Activated effector memory CD4-positive, alpha-beta T cell treated with Interleukin-2 at 50 U/mL for 16 hours (primary cell): ENCODE results near the gene MSRB1.
A peak's percentile ranks its signal among the peaks of the same experiment; 100 is the strongest.
"Not testable (repeated sequence)": the region's sequence is repeated elsewhere in the genome, so short reads cannot be mapped to it uniquely, and the experiment has no call there.

Experiments used
- DNase-seq: peaks from one replicate; pipeline ENCODE4 v3.0.0-alpha.2; 2020

Gene MSRB1

DNA sequence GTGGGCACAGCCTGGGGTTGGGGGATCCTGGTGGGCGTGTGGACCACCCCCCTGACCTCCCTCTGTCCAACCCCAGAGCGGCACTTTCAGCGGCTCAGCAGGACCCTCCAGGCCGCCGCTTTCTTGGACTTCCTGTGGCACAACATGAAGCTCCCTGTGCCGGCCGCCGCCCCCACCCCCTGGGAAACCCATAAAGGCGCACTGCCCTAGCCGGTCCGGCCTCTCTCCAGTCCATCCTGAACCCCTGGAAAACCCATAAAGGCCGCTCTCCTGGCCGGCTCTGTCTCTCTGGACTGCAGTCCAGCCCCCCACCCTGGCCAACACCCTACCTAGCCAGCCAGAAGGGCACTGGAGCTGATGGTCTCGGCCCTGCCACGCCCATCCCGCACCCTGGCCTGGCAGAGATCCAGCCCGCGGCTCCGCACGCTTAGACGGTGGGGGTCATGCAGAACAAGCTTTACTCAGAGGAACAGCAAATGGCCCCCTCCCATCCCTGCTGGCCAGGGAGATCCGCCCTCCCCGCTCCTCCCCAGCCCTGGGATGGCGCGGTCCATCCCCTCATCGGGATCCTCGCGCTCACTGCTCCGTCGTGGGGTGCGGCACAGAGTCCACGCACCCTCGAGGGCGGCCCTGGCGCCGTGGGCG, 35.6 kb upstream of the MSRB1 start:
- DNase-seq, result no peak

DNA sequence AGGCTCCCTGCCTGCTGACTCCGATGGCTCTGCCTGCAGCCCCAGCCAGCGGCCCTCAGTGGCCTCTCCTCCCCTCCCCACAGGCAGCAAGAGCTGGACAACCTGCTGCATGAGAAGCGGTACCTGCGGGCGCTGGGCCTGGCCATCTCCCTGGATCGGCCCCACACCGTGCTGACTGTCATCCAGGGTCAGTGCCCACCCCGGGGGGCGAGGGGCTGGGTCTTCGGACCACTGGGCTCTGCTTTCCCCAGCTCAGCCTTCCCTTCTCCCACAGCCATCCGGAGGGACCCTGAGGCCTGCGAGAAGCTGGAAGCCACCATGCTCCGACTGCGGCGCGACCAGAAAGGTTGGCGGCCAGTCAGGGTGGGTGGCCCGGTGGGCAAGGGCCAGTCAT, 34.9 kb upstream of the MSRB1 start:
- no peak for DNase-seq

DNA sequence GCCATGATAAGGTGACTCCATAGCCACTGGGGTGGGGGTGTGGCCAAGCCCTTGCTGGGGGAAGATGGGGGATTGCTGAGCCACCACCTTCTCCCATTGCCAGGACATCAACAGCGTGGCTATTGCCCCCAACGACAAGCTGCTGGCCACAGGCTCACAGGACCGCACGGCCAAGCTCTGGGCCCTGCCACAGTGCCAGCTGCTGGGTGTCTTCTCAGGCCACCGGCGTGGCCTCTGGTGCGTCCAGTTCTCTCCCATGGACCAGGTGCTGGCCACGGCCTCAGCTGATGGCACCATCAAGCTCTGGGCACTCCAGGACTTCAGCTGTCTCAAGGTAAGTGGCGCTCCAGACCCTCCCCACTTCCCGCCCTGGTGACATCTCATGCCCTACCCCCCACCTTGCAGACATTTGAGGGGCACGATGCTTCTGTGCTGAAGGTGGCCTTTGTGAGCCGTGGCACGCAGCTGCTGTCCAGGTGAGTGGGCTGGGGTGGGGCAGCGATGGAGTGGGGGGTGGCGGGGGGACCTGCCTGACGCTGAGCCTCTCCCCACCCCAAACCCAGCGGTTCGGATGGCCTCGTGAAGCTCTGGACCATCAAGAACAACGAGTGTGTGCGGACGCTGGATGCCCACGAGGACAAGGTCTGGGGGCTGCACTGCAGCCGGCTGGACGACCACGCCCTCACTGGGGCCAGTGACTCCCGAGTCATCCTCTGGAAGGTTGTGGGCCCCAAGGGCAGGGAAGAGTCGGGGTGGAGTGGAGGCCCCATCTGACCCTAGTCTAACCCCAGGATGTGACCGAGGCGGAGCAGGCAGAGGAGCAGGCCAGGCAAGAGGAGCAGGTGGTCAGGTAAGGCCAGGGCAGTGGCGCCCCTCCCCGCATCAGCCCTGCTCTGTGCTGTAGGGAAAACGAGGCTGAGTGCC, 34.2 kb upstream of the MSRB1 start:
- DNase-seq, result no peak

DNA sequence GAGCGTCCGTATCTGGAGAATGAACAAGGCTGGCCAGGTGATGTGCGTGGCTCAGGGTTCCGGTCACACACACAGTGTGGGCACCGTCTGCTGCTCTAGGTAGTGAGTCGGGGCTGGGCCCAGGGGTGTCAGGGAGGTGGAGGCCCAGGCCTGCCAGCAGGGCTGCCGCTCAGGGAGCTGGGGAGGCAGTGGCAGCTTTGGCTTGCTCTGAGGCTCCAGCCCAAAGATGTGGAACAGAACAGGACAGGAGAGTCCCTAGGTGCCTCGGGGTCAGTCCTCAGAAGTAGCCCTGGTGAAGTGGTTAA, 33.2 kb upstream of the MSRB1 start:
- DNase-seq, result no peak

DNA sequence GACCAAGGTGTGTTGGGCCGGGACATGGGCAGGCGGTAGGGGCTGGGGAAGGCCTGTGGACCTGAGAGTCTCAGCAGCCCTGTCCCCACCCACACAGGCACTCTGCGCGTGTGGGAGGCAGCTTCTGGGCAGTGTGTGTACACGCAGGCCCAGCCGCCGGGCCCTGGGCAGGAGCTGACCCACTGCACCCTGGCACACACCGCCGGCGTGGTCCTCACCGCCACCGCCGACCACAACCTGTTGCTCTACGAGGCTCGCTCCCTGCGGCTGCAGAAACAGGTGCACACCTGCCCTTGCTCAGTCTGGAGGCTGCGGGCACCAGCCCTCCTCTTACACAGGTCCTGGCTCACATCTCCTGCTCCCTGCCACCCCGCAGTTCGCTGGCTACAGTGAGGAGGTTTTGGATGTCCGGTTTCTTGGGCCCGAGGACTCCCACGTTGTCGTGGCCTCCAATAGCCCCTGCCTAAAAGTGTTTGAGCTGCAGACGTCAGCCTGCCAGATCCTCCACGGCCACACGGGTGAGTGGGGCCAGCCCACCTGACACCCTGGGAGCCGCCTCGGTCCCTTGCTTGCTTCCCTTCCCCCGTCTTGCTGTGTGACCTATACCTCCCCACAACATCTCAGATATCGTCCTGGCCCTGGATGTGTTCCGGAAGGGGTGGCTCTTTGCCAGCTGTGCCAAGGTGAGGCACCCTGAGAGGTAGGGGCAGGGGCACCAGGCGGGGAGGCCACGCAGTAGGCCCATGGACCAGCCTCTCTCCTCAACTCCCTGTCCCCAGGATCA, 32.6 kb upstream of the MSRB1 start:
- no peak for DNase-seq

DNA sequence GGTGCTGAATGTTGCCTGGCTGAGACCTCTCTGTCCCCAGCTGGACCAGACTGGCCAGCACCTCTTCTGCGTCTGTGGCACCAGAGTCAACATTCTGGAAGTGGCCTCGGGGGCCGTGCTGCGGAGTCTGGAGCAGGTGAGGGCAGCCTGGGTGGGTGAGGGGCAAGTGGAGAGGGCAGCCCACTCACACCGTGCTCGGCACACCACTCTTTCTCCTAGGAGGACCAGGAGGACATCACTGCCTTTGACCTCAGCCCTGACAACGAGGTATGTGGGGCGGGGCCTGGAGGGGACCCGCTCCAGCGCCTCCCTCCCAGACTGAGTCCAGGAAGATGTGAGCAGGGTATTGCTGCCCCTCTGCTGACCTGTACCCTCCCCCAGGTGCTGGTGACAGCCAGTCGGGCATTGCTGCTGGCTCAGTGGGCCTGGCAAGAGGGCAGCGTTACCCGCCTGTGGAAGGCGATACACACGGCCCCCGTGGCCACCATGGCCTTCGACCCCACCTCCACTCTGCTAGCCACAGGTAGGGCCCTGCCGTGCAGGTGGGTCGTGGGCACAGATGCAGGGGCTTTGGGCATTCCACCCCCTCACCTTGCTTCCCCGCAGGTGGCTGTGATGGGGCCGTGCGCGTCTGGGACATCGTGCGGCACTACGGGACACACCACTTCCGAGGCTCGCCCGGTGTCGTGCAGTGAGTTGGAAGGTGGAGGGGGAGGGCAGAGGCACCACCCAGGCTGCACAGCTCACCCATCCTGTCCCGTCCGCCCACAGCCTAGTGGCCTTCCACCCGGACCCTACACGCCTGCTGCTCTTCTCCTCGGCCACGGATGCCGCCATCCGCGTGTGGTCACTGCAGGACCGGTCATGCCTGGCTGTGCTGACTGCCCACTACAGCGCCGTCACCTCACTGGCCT, 31.4 kb upstream of the MSRB1 start:
- no peak for DNase-seq

DNA sequence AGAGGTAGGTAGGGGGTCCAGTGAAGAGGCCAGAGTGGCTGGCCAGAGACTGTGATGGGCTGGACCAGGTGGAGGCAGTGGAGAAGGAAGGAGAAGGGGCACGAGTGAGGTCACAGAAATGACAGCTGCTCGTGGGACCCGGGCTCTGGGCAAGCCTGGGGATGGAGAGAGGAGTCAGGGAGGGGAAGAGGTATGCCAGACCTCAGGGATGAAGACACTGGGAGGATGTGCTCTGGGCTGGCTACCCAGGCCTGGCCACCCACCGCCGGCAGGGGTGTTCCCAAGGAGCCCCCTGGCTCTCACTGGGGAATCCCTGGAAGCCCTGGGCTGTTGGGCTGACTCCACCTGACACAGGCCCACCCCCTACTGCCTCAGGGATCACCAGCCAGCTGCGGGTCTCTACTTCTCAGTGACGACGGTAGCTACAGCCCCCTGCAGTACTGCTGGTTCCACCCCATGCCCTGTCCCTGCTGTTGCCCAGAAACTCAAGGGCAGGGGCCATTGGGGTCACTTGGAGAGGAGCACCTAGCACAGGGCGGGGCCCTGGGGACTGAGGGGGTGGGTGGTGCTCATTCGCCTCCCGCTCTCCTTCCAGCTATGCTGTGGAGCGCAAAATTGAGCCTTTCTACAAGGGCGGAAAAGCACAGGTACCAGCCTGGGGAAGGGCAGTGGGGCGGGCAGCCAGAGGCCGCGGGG, 30.6 kb upstream of the MSRB1 start:
- DNase-seq, result no peak

DNA sequence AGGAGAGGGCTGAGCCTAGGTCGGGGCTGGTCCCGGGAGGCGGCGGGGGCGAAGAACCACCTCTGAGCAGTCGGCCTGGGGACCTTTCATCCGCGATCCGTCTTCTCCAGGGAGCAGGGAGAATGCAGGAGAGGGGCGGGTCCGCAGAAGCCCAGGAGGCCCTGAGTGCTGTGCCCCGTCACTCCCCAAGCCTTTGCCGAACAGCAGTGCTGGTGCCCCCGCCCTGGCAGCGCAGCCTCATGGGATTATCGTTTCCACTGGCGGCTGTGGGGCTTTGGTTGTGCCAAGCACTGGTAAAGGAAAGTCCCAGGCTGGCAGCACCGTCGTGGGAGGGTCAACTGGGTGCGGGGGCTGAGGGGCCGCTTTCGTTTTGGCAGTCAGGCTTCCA, 29.5 kb upstream of the MSRB1 start:
- no peak for DNase-seq

DNA sequence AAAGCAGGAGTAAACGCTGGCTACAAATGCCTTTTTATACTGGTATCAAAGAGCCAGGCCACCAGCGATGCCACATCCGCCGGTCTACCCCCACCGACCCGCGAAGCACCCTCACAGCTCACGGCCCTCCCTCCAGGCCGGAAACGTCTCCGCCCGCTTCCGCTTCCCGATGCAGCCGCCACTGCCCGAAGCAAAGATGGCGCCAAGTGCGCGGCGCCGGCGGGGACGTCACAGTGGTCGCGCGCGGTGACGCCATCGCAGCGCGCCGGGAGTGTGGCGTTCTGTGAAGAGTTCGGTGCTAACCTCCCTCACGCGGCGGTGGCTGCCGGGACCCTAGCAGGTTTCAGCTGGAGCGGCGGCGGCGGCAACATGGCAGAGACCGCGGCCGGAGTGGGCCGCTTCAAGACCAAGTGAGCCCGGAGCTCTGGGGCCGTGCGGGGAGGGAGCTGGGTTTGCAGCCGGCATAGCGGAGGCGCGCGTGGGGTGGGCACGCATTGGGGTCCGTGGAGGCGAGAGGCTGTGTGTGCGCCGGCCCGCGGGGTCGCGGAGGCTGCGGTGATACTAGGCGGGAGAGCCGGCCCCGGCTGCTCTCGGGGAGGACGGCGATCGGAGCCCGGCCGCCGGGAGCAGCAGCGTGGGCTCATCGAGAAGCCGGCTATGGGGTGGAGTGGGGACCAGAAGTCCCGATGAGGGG, 28.9 kb upstream of the MSRB1 start, which contains the start of gene TBL3:
TSS of gene TBL3 (plus strand) at position 258 of the 694 bp plus-strand sequence. CDS start at position 370, 112 bp downstream.
- peak; percentile 97 for DNase-seq

DNA sequence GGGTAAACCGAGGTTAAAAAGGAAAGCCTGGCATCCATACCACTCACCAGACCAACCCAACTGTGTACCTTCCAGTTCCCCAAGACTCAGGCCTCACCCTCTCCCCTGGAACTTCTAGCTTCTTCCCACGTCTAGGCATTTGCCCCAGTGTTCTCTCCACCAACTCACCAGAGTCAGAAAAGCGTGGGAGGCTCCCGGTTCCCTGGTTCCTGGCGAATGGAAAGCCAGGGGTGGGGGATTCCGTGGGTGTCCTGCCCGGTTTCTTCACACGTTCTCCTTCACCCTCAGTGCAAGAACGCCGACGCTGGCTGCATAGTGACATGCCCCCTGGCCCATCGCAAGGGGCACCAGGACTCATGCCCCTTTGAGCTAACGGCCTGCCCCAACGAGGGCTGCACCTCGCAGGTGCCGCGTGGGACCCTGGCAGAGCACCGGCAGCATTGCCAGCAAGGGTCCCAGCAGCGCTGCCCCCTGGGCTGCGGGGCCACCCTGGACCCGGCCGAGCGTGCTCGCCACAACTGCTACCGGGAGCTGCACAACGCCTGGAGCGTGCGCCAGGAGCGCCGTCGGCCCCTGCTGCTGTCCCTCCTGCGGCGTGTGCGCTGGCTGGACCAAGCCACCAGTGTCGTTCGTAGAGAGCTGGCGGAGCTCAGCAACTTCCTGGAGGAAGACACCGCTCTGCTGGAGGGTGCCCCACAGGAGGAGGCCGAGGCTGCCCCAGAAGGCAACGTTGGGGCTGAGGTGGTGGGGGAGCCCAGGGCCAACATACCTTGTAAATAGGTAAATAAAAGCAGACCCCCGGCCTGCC, 25.4 kb upstream of the MSRB1 start:
- DNase-seq, result no peak

DNA sequence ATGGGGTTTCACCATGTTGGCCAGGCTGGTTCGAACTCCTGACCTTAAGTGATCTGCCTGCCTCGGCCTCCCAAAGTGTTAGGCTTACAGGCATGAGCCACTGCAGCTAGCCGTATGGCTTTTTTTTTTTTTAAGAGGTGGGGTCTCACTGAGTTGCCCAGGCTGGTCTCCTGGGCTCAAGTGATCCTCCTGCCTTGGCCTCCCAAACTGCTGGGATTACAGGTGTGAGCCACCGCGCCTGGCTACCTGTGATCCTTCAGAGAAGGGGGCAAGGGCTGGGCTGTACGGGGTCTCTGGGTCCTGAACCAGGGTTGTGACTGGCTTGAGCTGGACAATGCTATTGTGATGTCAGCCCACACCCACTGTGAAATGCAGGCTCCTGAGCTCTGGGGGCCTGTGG, 23.5 kb upstream of the MSRB1 start, which contains the start of gene RNF151:
TSS of gene RNF151 (plus strand) at position 397 of the 400 bp plus-strand sequence. CDS start 26 bp downstream, outside the sequence.
- no peak for DNase-seq

DNA sequence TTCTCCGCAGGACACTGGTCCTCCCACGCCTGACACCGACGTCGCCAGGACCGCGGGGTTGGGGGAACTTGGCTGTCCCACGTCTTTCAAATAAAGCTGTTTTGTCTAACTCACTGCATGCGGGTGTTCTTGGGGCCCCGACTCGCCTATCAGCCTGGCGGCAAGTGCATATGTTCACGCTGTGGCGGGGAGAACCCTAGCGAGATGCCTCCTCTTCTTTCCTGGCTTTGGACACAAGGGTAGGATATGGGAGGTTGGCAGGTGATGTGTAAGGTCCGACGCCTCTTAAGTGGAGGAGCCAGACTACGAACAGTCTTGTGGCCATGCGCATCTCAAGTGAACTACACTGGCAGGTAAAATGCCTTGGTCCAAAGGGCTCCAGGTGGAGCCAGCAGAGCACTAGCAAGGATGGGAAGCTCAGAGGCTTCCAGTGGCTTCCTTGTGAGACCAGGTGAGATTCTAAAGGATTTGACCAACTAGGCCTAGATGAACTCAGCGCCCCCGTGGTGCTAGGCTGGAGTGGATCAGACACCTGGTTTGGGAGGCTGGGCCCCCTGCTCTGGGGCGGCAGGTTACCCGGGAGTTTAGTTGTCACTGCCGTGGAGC, 22.5 kb upstream of the MSRB1 start:
- no peak for DNase-seq

DNA sequence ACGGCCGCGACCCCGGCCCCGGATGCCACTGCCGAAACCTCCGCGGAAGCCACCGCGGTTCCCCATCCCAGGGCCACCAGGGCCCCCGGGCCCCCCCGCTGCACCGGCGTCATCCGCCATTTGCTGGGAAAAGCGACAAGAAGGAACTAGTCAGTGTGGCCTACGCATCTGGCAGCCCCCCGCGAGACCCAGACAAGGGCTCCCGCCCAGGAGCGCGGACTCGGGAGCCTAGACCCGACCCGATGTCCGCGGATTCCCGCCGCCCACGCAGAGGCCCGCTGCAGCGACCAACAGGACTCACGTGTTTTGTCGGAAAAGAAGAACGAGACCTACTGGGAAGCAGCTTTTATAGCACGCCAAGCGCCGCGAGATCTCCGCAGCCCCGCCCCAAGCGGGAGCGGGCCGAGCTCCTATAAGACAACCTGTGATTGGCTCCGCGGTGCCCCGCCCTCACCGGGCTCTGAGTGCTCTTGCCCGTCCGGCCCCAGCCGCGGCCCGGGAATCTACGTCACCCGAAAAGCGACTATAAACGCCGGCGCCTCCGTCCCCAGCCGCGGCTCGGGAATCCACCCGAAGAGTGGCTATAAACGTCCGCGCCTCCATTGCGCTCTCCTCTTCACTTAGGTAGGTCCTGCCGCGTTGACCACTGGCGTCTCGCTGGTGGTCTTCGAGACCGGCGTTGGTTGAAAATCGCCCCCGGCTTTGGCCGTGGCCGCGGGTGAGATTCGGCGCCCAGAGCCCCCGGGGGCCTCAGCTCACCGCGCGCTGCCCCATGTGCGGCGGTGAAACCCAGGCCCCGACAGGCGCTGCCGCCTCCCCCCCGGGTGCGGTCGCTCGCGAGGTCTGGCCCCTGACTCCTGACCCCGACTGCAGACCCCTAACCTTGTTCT, 21.8 kb upstream of the MSRB1 start, which contains the start of gene RPS2:
TSS of gene RPS2 (minus strand) at position 321 of the 890 bp plus-strand sequence. CDS start at position 120, 201 bp downstream.
- DNase-seq, result peak; percentile 98

DNA sequence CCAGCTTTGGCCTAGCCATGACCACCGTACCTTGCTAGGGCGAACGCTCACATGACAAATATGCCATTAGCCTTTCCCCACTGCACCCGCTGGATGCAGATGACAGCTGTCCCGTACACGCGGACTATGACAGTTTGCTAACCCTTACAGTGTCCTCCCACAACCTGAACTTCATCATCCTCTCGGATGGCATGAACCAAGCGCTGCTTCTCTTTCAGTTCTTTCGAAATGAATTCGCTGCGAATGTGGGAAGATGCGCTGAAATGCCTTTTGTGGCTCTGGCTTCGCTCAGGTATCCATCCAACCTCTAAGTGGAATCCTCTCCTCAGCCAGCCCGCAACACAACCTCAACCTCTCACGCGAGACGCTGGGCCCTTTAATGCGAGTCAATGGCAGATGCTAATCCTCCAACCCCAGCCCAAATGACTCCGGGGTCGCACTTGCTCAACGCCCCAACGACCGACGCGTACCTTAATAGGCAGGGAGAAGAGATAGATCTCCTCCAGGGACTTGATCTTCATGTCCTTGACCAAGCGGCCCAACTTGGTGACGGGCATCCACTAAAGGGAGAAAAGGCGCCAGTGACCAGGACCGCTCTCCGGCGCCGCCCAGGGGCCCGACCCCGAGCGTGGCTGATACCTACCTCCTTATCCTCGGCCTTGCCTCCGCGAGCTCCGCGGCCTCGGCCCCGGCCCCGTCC, 21.0 kb upstream of the MSRB1 start:
- DNase-seq, result no peak

DNA sequence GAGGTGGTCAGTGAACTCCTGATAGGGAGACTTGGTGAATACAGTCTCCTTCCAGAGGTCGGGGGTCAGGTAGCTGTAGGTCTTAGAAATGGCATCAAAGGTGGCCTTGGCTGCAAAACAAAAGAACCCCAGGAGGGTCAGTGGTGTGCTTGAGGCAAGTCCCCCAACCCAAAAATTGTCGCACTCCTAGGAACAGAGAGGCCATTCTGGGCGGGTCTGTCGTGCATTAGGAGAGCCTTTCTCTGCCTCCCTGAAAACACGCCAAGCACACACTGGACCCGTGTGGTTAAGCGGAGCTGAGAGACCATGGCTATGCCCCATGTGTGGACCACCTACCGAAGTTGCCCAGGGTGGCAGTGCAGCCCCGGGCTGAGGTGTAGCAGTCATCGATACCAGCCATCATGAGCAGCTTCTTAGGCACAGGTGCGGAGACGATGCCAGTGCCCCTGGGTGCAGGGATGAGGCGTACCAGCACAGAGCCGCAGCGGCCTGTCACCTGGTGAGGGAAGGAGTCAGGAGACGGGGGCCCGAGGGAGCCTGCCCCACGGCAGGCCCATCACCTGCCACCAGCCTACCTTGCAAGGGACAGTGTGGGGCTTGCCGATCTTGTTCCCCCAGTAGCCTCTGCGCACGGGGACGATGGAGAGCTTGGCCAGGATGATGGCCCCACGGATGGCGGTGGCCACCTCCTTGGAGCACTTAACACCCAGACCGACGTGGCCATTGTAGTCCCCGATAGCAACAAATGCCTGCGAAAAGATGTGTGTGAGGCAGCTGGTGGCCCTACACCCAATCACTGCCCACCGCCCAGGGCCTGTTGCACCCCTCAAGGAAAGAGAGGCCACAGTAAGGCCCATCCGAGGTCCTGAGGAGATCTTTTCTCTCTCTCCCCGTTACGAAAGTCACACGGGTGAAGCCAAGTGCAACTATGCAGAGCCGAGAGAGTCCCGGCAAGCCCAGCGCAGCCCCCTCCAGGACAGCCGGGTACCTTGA, 19.5 kb upstream of the MSRB1 start:
- not testable (repeated sequence) for DNase-seq

DNA sequence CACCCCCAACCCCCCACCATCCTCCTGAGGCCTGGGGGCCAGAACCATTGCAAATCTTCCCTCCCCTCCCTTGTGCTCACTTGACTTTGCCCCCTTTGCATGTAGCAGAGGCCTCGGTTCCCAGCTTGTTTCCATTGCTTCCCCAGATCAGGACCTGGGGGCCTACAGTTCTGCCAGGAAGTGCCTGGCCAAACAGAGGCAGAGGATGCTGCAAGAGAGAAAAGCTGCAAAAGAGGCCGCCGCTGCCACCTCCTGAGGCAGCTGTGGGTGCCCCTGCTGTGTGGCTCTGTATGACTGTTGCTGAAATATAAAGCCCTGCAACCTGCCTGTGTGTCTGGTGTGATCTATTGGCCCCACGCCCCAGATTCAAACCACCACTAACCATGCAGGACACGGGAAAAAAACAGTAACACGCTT, 18.7 kb upstream of the MSRB1 start:
- peak; percentile 13 for DNase-seq
